SK-N-SH treated with all-trans-retinoic acid at 6 μM for 48 hours (cell line): Measurements from ENCODE around the gene PRKCE.

Experiments used
- ARNTL ChIP-seq: fragments of 450-650 bp; formaldehyde crosslinking; IDR thresholded peaks from 2 replicates; pipeline ENCODE4 v1.5.0; 2020; ENCODE audit warnings: low read depth, mild to moderate bottlenecking, moderate library complexity, borderline replicate concordance
- ISL1 ChIP-seq: fragments of 250-450 bp; sonication (Bioruptor Pico); IDR thresholded peaks from 2 replicates; pipeline ENCODE4 v2.1.2; 2022; ENCODE audit warnings: mild to moderate bottlenecking, moderate library complexity
- RARB ChIP-seq: fragments of 250-450 bp; sonication (Bioruptor Pico); IDR thresholded peaks from 2 replicates; pipeline ENCODE4 v1.8.0; 2021; ENCODE audit warnings: mild to moderate bottlenecking, moderate library complexity
- ZFP3 ChIP-seq: fragments of 250-450 bp; sonication (Bioruptor Pico); IDR thresholded peaks from 2 replicates; pipeline ENCODE4 v1.5.0; 2020; ENCODE audit warnings: mild to moderate bottlenecking, moderate library complexity
- TF ChIP-seq, protein P1 (sequence below): fragments of 250-450 bp; sonication (Bioruptor Pico); IDR thresholded peaks from 2 replicates; pipeline ENCODE4 v1.8.0; 2021; ENCODE audit warnings: low read depth, mild to moderate bottlenecking, moderate library complexity, borderline replicate concordance
- TF ChIP-seq, protein P2 (sequence below): fragments of 250-450 bp; sonication (Bioruptor Pico); IDR thresholded peaks from 2 replicates; pipeline ENCODE4 v1.8.0; 2020; ENCODE audit warnings: mild to moderate bottlenecking, moderate library complexity, borderline replicate concordance

DNA sequence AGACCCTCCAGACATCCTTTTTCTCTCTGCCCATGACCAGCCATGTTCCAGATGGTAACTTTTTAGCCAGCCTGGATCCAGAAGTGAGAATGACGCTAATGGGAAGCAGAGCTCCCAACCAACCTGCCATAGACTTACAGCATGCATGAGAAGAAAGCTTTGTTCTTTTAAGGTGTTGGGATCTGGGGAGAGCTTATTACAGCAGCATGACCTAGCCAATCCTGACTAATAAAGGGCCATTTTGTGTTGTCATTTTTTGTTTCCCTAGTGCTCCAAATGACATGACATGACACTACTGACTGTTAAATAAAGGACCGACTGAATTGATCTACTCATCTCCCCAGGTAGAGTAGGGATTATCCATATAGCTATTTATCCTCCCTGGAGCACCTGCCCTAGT lies 5.2 kb upstream of the PRKCE start:
- TF ChIP-seq, protein P1, sequence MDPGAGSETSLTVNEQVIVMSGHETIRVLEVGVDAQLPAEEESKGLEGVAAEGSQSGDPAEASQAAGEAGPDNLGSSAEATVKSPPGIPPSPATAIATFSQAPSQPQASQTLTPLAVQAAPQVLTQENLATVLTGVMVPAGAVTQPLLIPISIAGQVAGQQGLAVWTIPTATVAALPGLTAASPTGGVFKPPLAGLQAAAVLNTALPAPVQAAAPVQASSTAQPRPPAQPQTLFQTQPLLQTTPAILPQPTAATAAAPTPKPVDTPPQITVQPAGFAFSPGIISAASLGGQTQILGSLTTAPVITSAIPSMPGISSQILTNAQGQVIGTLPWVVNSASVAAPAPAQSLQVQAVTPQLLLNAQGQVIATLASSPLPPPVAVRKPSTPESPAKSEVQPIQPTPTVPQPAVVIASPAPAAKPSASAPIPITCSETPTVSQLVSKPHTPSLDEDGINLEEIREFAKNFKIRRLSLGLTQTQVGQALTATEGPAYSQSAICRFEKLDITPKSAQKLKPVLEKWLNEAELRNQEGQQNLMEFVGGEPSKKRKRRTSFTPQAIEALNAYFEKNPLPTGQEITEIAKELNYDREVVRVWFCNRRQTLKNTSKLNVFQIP: no peak
- no peak for TF ChIP-seq ARNTL (CRISPR knock-in tag)
- no peak for TF ChIP-seq ISL1 (CRISPR knock-in tag)
- no peak for TF ChIP-seq RARB (CRISPR knock-in tag)
- TF ChIP-seq ZFP3 (CRISPR knock-in tag): no peak
- TF ChIP-seq, protein P2, sequence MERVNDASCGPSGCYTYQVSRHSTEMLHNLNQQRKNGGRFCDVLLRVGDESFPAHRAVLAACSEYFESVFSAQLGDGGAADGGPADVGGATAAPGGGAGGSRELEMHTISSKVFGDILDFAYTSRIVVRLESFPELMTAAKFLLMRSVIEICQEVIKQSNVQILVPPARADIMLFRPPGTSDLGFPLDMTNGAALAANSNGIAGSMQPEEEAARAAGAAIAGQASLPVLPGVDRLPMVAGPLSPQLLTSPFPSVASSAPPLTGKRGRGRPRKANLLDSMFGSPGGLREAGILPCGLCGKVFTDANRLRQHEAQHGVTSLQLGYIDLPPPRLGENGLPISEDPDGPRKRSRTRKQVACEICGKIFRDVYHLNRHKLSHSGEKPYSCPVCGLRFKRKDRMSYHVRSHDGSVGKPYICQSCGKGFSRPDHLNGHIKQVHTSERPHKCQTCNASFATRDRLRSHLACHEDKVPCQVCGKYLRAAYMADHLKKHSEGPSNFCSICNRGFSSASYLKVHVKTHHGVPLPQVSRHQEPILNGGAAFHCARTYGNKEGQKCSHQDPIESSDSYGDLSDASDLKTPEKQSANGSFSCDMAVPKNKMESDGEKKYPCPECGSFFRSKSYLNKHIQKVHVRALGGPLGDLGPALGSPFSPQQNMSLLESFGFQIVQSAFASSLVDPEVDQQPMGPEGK (CRISPR knock-in tag): no peak
